Activated naive CD4-positive, alpha-beta T cell treated with anti-CD3 and anti-CD28 coated beads, Interleukin-2, amount 50 U/mL, for 72 hours (primary cell): ENCODE measurements around the gene ZNF610. TPM values are rescaled to one million over a fixed set of nuclear protein-coding genes. Genes with fewer than 3 reads are reported as not detected.

ENCODE experiments used
- ATAC-seq, 2 donors: fragments of 150-1000 bp; cut with Tn5 transposase; 2 replicates each; pipeline ENCODE4 v1.10.0; 2021; ENCODE audit warnings: mild to moderate bottlenecking in 2 of 2, moderate library complexity in 2 of 2
- DNase-seq, 2 donors: peaks; one replicate each; pipeline ENCODE4 v3.0.0; 2021 to 2022; ENCODE audit warnings: low spot score in 2 of 2
- H3K27ac Mint-ChIP-seq, 2 donors: one replicate each; pipeline ENCODE4 v1.8.0; 2022; ENCODE audit warnings: mild to moderate bottlenecking in 2 of 2, mixed read lengths in 2 of 2
- H3K36me3 Mint-ChIP-seq, 2 donors: one replicate each; pipeline ENCODE4 v1.8.0; 2022; ENCODE audit warnings: mixed read lengths in 2 of 2
- H3K9me3 Mint-ChIP-seq, 2 donors: one replicate each; pipeline ENCODE4 v1.8.0; 2022; ENCODE audit warnings: mixed read lengths in 2 of 2
- total RNA-seq, 2 donors: library from RNA; stranded (reverse); gene quantifications; one replicate each; pipeline ENCODE4 v1.2.3, GENCODE V29; 2022

Gene ZNF610
- total RNA-seq, 2 donors from 2014 or later, result 0.58 to 1.1 TPM

- peaks cover 38 to 51% of the 10 kb centered on the region in 2 donors for H3K36me3 Mint-ChIP-seq
- H3K27ac Mint-ChIP-seq, result no peak overlapping the region
- ATAC-seq (no peak), DNase-seq (no peak)
- peaks cover 28 to 34% of the 10 kb centered on the region in 2 donors for H3K9me3 Mint-ChIP-seq
Observed at GRCh38 chr19:52366414-52366824, 30.4 kb downstream of the ZNF610 start.

GRCh38 chr19:52369559-52370340, 33.7 kb downstream of the ZNF610 start, which contains the start of gene ZNF880:
TSS of gene ZNF880 (plus strand) at chr19:52369923. CDS start at chr19:52369966, 43 bp downstream.
- ATAC-seq, result peak; percentile 100
- Mint-ChIP-seq H3K27ac (peak within 1 kb of the TSS; percentile 94 to 98), H3K9me3 (peaks cover 25 to 36% of the 10 kb centered on the region in 2 donors), H3K36me3 (peaks cover 47 to 65% of the 10 kb centered on the region in 2 donors)
- peak; percentile 91 for DNase-seq

GRCh38 chr19:52370341-52370710, 34.3 kb downstream of the ZNF610 start:
- peaks cover 27 to 34% of the 10 kb centered on the region in 2 donors for H3K9me3 Mint-ChIP-seq
- H3K27ac Mint-ChIP-seq, result peak overlapping the region; percentile 94 to 98
- H3K36me3 Mint-ChIP-seq, result peaks cover 49 to 69% of the 10 kb centered on the region in 2 donors
- ATAC-seq (no peak), DNase-seq (no peak)

- DNase-seq (no peak), ATAC-seq (no peak)
- peaks cover 50 to 51% of the 10 kb centered on the region in 2 donors for H3K9me3 Mint-ChIP-seq
- no peak overlapping the region for H3K27ac Mint-ChIP-seq
- peaks cover 61 to 67% of the 10 kb centered on the region in 2 donors for H3K36me3 Mint-ChIP-seq
Observed at GRCh38 chr19:52391135-52391534, 55.1 kb downstream of the ZNF610 start.

- H3K27ac Mint-ChIP-seq, result peak within 1 kb of the TSS; percentile 94 to 97
- H3K36me3 Mint-ChIP-seq, result peaks cover 75 to 86% of the 10 kb centered on the region in 2 donors
- peaks cover 44 to 65% of the 10 kb centered on the region in 2 donors for H3K9me3 Mint-ChIP-seq
- ATAC-seq (peak; percentile 100), DNase-seq (peak; percentile 90 to 97)
Observed at GRCh38 chr19:52397310-52398080, 61.5 kb downstream of the ZNF610 start, which contains the start of gene ZNF528. TSS of gene ZNF528 (plus strand) at chr19:52397849. CDS start at chr19:52402014, 4,165 bp downstream.

GRCh38 chr19:52398081-52398441, 62.0 kb downstream of the ZNF610 start:
- Mint-ChIP-seq H3K36me3 (peaks cover 77 to 86% of the 10 kb centered on the region in 2 donors), H3K27ac (peak overlapping the region; percentile 94 to 97), H3K9me3 (peaks cover 44 to 63% of the 10 kb centered on the region in 2 donors)
- peak; percentile 34 for ATAC-seq
- no peak for DNase-seq

- DNase-seq, result no peak
- no peak for ATAC-seq
- H3K36me3 Mint-ChIP-seq, result peaks cover 87 to 92% of the 10 kb centered on the region in 2 donors
Observed at GRCh38 chr19:52410276-52410675, 74.2 kb downstream of the ZNF610 start.

GRCh38 chr19:52415711-52416110, 79.7 kb downstream of the ZNF610 start:
- Mint-ChIP-seq H3K36me3 (peaks cover 56 to 70% of the 10 kb centered on the region in 2 donors), H3K9me3 (peaks cover 57 to 64% of the 10 kb centered on the region in 2 donors), H3K27ac (no peak overlapping the region)
- no peak for ATAC-seq
- no peak for DNase-seq

More at GRCh38 chr19:52410276-52410675, 74.2 kb downstream of the ZNF610 start:
- Mint-ChIP-seq H3K9me3 (peaks cover 46 to 48% of the 10 kb centered on the region in 2 donors), H3K27ac (no peak overlapping the region)

Other genes with a start within 250 kb of the ZNF610 start
- 10 to 100 TPM; 23.5 TPM for gene ZNF841, start 240.5 kb upstream of the ZNF610 start, total RNA-seq
- 10 to 100 TPM in 1 of 2 donors, 1 to 10 TPM in 1; 9.6 to 10.9 TPM for gene ZNF616, start 196.3 kb upstream of the ZNF610 start, total RNA-seq
- gene ZNF836, start 164.6 kb upstream of the ZNF610 start, total RNA-seq, result 10 to 100 TPM; 11.8 to 11.9 TPM
- 100 to 1,000 TPM; 160 to 231 TPM for gene PPP2R1A, start 146.2 kb upstream of the ZNF610 start, total RNA-seq
- gene ZNF766, start 66.7 kb upstream of the ZNF610 start, total RNA-seq, result 10 to 100 TPM; 22.4 to 24.2 TPM
- gene ZNF480, start 39.1 kb upstream of the ZNF610 start, total RNA-seq, result 1 to 10 TPM; 2.0 to 9.9 TPM
- 1 to 10 TPM; 8.5 to 9.6 TPM for gene ZNF880, start 33.7 kb downstream of the ZNF610 start, total RNA-seq
- gene ZNF528, start 61.6 kb downstream of the ZNF610 start, total RNA-seq, result 1 to 10 TPM; 4.8 to 6.7 TPM
- gene ZNF534, start 92.9 kb downstream of the ZNF610 start, total RNA-seq, result not detected
- gene ZNF578, start 117.3 kb downstream of the ZNF610 start, total RNA-seq, result under 1 TPM; 0.47 to 0.57 TPM
- 10 to 100 TPM; 22.5 to 32.7 TPM for gene ZNF808, start 191.4 kb downstream of the ZNF610 start, total RNA-seq
- gene ZNF701, start 234.0 kb downstream of the ZNF610 start, total RNA-seq, result 10 to 100 TPM; 18.7 to 26.4 TPM